H1 (cell line): ENCODE results near the gene CDKN2AIP. TPM values are rescaled to one million over a fixed set of nuclear protein-coding genes. Genes with fewer than 3 reads are reported as not detected.

Experiments used
- CTCF ChIA-PET: fragments of 300-600 bp; sonication (Branson Sonifier 250); formaldehyde crosslinking; loops from one replicate; lab custom pipeline; 2021; ENCODE audit not compliant: partially characterized antibody; lab: Charles Lee
- POLR2A ChIA-PET: fragments of 300-600 bp; sonication (Branson Sonifier 250); formaldehyde crosslinking; loops from one replicate; lab custom pipeline; 2021; ENCODE audit warnings: inconsistent platforms; ENCODE audit not compliant: partially characterized antibody; lab: Charles Lee
- DNase-seq, 2 experiments: peaks; one replicate each; pipeline versions ENCODE4 v3.0.0 to v3.0.0-alpha.2; 2010 to 2022; ENCODE audit warnings: low spot score in 2 of 2, low read depth in 1 of 2, mixed read lengths in 1 of 2
- FAIRE-seq: peaks from 2 replicates; lab custom pipeline; 2011; peaks lifted over from hg19 to GRCh38; lab: Jason Lieb, UNC
- H2AFZ ChIP-seq: 2 replicates; pipeline ENCODE4 v1.8.1; 2012; ENCODE audit warnings: low read length, inconsistent platforms
- H2AK5ac ChIP-seq: 2 replicates; pipeline ENCODE4 v1.6.1; 2013; ENCODE audit warnings: low read depth, low read length
- H2BK120ac ChIP-seq: replicated peaks from 2 replicates; pipeline ENCODE3; 2013; ENCODE audit warnings: low read depth, low read length, inconsistent platforms
- H2BK12ac ChIP-seq: 2 replicates; pipeline ENCODE4 v1.6.1; 2013; ENCODE audit warnings: low read depth, low read length
- H2BK15ac ChIP-seq: 2 replicates; pipeline ENCODE4 v1.6.1; 2013; ENCODE audit warnings: low read length
- H2BK20ac ChIP-seq: 2 replicates; pipeline ENCODE4 v1.6.1; 2013; ENCODE audit warnings: low read length
- H2BK5ac ChIP-seq: 2 replicates; pipeline ENCODE4 v1.6.1; 2013; ENCODE audit warnings: low read depth, low read length
- H3K14ac ChIP-seq: 2 replicates; pipeline ENCODE4 v1.6.1; 2013; ENCODE audit warnings: inconsistent platforms; ENCODE audit not compliant: insufficient read length
- H3K18ac ChIP-seq: 2 replicates; pipeline ENCODE4 v1.6.1; 2013; ENCODE audit warnings: low read length; ENCODE audit errors: extremely low read depth
- H3K23ac ChIP-seq: 2 replicates; pipeline ENCODE4 v1.6.1; 2013; ENCODE audit warnings: inconsistent platforms; ENCODE audit not compliant: insufficient read length
- H3K23me2 ChIP-seq: 2 replicates; pipeline ENCODE4 v1.6.1; 2013; ENCODE audit warnings: low read depth, low read length
- H3K27ac ChIP-seq: 2 replicates; pipeline ENCODE4 v1.6.1; 2011; ENCODE audit warnings: low read depth, low read length, inconsistent platforms
- H3K27me3 ChIP-seq, 4 experiments: replicated peaks in 1 of 4; 1 replicate in 1 of 4; 2 replicates in 3 of 4; pipeline versions ENCODE4 v1.6.1 to v1.8.1; 2011 to 2013; ENCODE audit warnings: low read length in 3 of 4, mild to moderate bottlenecking in 3 of 4, inconsistent platforms in 2 of 4, mixed read lengths in 2 of 4, moderate library complexity in 1 of 4; ENCODE audit not compliant: control insufficient read depth in 3 of 4, insufficient read depth in 3 of 4; ENCODE audit errors: extremely low read depth in 1 of 4
- H3K36me3 ChIP-seq, 4 experiments: 2 replicates each; pipeline versions ENCODE4 v1.6.1 to v1.8.1; 2011 to 2013; ENCODE audit warnings: mild to moderate bottlenecking in 4 of 4, low read length in 3 of 4, moderate library complexity in 2 of 4, control low read depth in 1 of 4, inconsistent platforms in 1 of 4; ENCODE audit not compliant: insufficient read depth in 4 of 4, control insufficient read depth in 2 of 4
- H3K4ac ChIP-seq: replicated peaks from 2 replicates; pipeline ENCODE3; 2013; ENCODE audit warnings: low read length, low read depth, mixed read lengths, inconsistent platforms; ENCODE audit not compliant: insufficient read length
- H3K4me1 ChIP-seq, 4 experiments: replicated peaks in 1 of 4; 1 replicate in 1 of 4; 2 replicates in 3 of 4; pipeline versions ENCODE4 v1.6.1 to v1.8.1; 2011 to 2013; ENCODE audit warnings: low read length in 3 of 4, inconsistent platforms in 2 of 4, mixed read lengths in 1 of 4; ENCODE audit not compliant: insufficient read depth in 4 of 4, control insufficient read depth in 3 of 4
- H3K4me2 ChIP-seq, 2 experiments: 2 replicates each; pipeline versions ENCODE4 v1.6.1 to v1.8.1; 2011 to 2013; ENCODE audit warnings: low read depth in 2 of 2, low read length in 2 of 2, control low read depth in 1 of 2, inconsistent platforms in 1 of 2, mild to moderate bottlenecking in 1 of 2; ENCODE audit not compliant: insufficient read depth in 1 of 2
- H3K4me3 ChIP-seq, 4 experiments: fragments of 200-600, 300-600 bp in 1 of 4; sonication (generic), shearing (Covaris generic), sonication (Bioruptor Twin) in 1 of 4; 2 replicates each; pipeline versions ENCODE4 v1.5.1 to v1.8.1; 2011 to 2016; ENCODE audit warnings: low read length in 4 of 4, low read depth in 3 of 4, control low read depth in 2 of 4, inconsistent platforms in 2 of 4, mild to moderate bottlenecking in 2 of 4, mixed read lengths in 1 of 4, moderate library complexity in 1 of 4; ENCODE audit not compliant: insufficient read depth in 2 of 4; ENCODE audit errors: extremely low read depth in 1 of 4
- H3K56ac ChIP-seq: replicated peaks from 2 replicates; pipeline ENCODE3; 2013; ENCODE audit warnings: low read depth, mild to moderate bottlenecking, mixed read lengths, low read length, inconsistent platforms; ENCODE audit not compliant: insufficient read length
- H3K79me1 ChIP-seq: 2 replicates; pipeline ENCODE4 v1.6.1; 2013; ENCODE audit warnings: low read depth, low read length, control low read depth
- H3K79me2 ChIP-seq, 2 experiments: 2 replicates each; pipeline versions ENCODE4 v1.6.1 to v1.8.1; 2012 to 2013; ENCODE audit warnings: low read length in 2 of 2, mild to moderate bottlenecking in 2 of 2, inconsistent platforms in 1 of 2; ENCODE audit not compliant: insufficient read depth in 2 of 2, control insufficient read depth in 1 of 2
- H3K9ac ChIP-seq, 4 experiments: replicated peaks in 1 of 4; 1 replicate in 1 of 4; 2 replicates in 3 of 4; pipeline versions ENCODE4 v1.6.1 to v1.8.1; 2011 to 2013; ENCODE audit warnings: low read depth in 3 of 4, low read length in 3 of 4, control low read depth in 2 of 4, mild to moderate bottlenecking in 2 of 4, moderate library complexity in 2 of 4, inconsistent platforms in 1 of 4; ENCODE audit errors: extremely low read depth in 1 of 4
- H3K9me3 ChIP-seq, 2 experiments: 2 replicates each; pipeline versions ENCODE4 v1.6.1 to v1.8.1; 2012 to 2013; ENCODE audit warnings: mild to moderate bottlenecking in 2 of 2, moderate library complexity in 2 of 2, control low read depth in 1 of 2, inconsistent platforms in 1 of 2, low read depth in 1 of 2, low read length in 1 of 2, mixed read lengths in 1 of 2; ENCODE audit not compliant: insufficient read depth in 2 of 2
- H4K20me1 ChIP-seq, 2 experiments: replicated peaks in 1 of 2; 2 replicates each; pipeline versions ENCODE3 to v1.8.1; 2011 to 2013; ENCODE audit warnings: inconsistent platforms in 2 of 2, low read length in 2 of 2, mild to moderate bottlenecking in 1 of 2; ENCODE audit not compliant: insufficient read depth in 2 of 2, control insufficient read depth in 1 of 2
- H4K5ac ChIP-seq: 2 replicates; pipeline ENCODE4 v1.6.1; 2013; ENCODE audit warnings: low read length, low read depth, mixed read lengths, inconsistent platforms; ENCODE audit not compliant: insufficient read length
- H4K8ac ChIP-seq: 2 replicates; pipeline ENCODE4 v1.8.0; 2013; ENCODE audit warnings: mild to moderate bottlenecking, moderate library complexity, low read length, inconsistent platforms; ENCODE audit not compliant: insufficient read depth; ENCODE audit errors: extremely low read depth
- H4K91ac ChIP-seq: replicated peaks from 2 replicates; pipeline ENCODE3; 2013; ENCODE audit warnings: low read length, mixed read lengths, inconsistent platforms; ENCODE audit not compliant: insufficient read length
- BACH1 ChIP-seq: IDR thresholded peaks from 2 replicates; pipeline ENCODE4 v1.6.1; 2012; ENCODE audit warnings: low read length, improper control_type of control experiment
- EGR1 ChIP-seq: IDR thresholded peaks from 2 replicates; pipeline ENCODE4 v1.6.1; 2011; ENCODE audit warnings: low read depth, low read length, borderline replicate concordance
- HDAC2 ChIP-seq, 2 experiments: fragments of 300-600 bp in 1 of 2; sonication (generic) in 1 of 2; IDR thresholded peaks; 2 replicates each; pipeline ENCODE4 v1.6.1; 2011 to 2012; ENCODE audit warnings: low read depth in 2 of 2, low read length in 2 of 2, mild to moderate bottlenecking in 2 of 2, moderate library complexity in 2 of 2, borderline replicate concordance in 1 of 2, inconsistent platforms in 1 of 2
- JUN ChIP-seq: IDR thresholded peaks from 2 replicates; pipeline ENCODE4 v1.6.1; 2011; ENCODE audit warnings: low read depth, mild to moderate bottlenecking, improper control_type of control experiment, low read length
- KDM1A ChIP-seq: fragments of 200-600, 300-600 bp; sonication (generic); IDR thresholded peaks from 2 replicates; pipeline ENCODE4 v1.7.1; 2016; ENCODE audit warnings: mild to moderate bottlenecking, low read length, borderline replicate concordance
- SIX5 ChIP-seq: IDR thresholded peaks from 2 replicates; pipeline ENCODE4 v1.6.1; 2011; ENCODE audit warnings: mild to moderate bottlenecking, low read depth, low read length
- SP2 ChIP-seq: IDR thresholded peaks from 2 replicates; pipeline ENCODE4 v1.6.1; 2012; ENCODE audit warnings: mild to moderate bottlenecking, low read length, inconsistent platforms
- SRF ChIP-seq: IDR thresholded peaks from 2 replicates; pipeline ENCODE4 v1.6.1; 2011; ENCODE audit warnings: mild to moderate bottlenecking, low read depth, low read length, moderate library complexity
- TAF1 ChIP-seq: IDR thresholded peaks from 2 replicates; pipeline ENCODE4 v1.6.1; 2011; ENCODE audit warnings: mild to moderate bottlenecking, low read depth, low read length
- TCF12 ChIP-seq: IDR thresholded peaks from 2 replicates; pipeline ENCODE4 v1.6.1; 2011; ENCODE audit warnings: low read depth, mild to moderate bottlenecking, low read length
- WGBS, 2 experiments: shearing (Covaris generic) in 1 of 2; methylation state at CpG; one replicate each; pipeline versions ENCODE4 v1.1.6 to v1.1.7; 2013 to 2015; ENCODE audit warnings: low lambda C conversion rate in 2 of 2, mixed read lengths in 2 of 2, inconsistent platforms in 1 of 2, low coverage in 1 of 2, missing lambda C conversion rate in 1 of 2; ENCODE audit not compliant: insufficient replicate concordance in 2 of 2, insufficient coverage in 1 of 2, insufficient read length in 1 of 2; ENCODE audit errors: extremely low coverage in 1 of 2, missing lambda C conversion rate in 1 of 2; 5-methylcytosine and 5-hydroxymethylcytosine counted together
- polyA plus RNA-seq, 7 experiments: library from polyadenylated mRNA; depleted of rRNA in 3 of 7; stranded (reverse) in 5 of 7; unstranded in 2 of 7; fragments of >200 nt in 5 of 7; fragments of 200-250 nt in 2 of 7; gene quantifications; 1 replicate in 5 of 7; 2 replicates in 1 of 7; 4 replicates in 1 of 7; pipeline versions ENCODE4 v1.2.1 to v1.2.3, GENCODE V29; 2011 to 2013; ENCODE audit warnings: missing spikeins in 2 of 7, mixed read lengths in 2 of 7
- total RNA-seq: library from RNA; stranded (reverse); fragmentation: NEBNext Ultra II Directional; extraction: Animal tissue kit (Norgen Biotek cat#: 25700); gene quantifications from 2 replicates; pipeline ENCODE4 v1.2.1, GENCODE V29; 2021

Gene CDKN2AIP
- total and polyA plus RNA-seq, 2 of the 8 experiments (the other 6 are each of a cell fraction or from before 2014, with no cell fraction given): 6.0 to 14.0 TPM

DNA sequence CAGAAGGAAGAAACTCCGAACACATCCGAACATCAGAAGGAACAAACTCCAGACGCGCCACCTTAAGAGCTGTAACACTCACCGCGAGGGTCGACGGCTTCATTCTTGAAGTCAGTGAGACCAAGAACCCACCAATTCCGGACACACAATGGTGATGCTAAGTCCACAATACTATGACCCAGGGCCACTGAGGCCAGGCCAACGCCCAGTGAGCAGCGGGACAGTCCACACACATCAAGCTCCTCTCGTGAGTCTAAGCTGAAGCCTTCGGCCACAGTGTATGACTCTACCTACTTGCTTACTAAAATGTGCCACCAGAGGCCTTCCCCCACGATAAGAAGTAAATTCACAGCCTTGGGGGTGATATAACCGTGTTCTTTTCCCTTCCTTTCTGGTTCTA lies 10.2 kb upstream of the CDKN2AIP start:
- Histone ChIP-seq H3K56ac (no peak overlapping the region), H3K27ac (no peak overlapping the region), H3K27me3 (no peaks in the 10 kb centered on the region), H3K4ac (no peak overlapping the region), H3K9ac (no peak overlapping the region), H3K4me3 (no peak overlapping the region), H4K20me1 (no peaks in the 10 kb centered on the region), H3K18ac (no peak overlapping the region), H2BK15ac (no peak overlapping the region), H3K9me3 (peaks cover 0 to 3% of the 10 kb centered on the region in 2 experiments; a peak in 2 of 4 replicates), H2BK5ac (no peak overlapping the region), H4K91ac (no peak overlapping the region), H2BK20ac (no peak overlapping the region), H2AK5ac (no peak overlapping the region), H4K8ac (no peak overlapping the region), H3K23me2 (no peaks in the 10 kb centered on the region), H3K4me1 (peaks cover 0 to 10% (median 4%) of the 10 kb centered on the region in 4 experiments; a peak in 6 of 7 replicates), H3K4me2 (no peak overlapping the region), H2BK12ac (no peak overlapping the region), H3K79me2 (no peaks in the 10 kb centered on the region), H2BK120ac (no peak overlapping the region), H3K14ac (no peak overlapping the region), H3K79me1 (no peaks in the 10 kb centered on the region), H4K5ac (no peak overlapping the region), H3K23ac (no peak overlapping the region), H3K36me3 (no peaks in the 10 kb centered on the region), H2AFZ (no peak overlapping the region)
- no peak for DNase-seq
- CTCF ChIA-PET: interaction anchor here (0.9 to 1.4 kb wide), 2 partner anchors 24 to 189 kb away, joined by 3 read pairs; no protein-coding TSS in a partner anchor
- 84% methylated on average over 15 of the region's 15 CpGs; no CpG with 5 or more reads in 1 of the 2 experiments for WGBS, 2 experiments
- FAIRE-seq: no peak
- POLR2A ChIA-PET: interaction anchor here (1.0 to 2.0 kb wide), 2 partner anchors 9 to 70 kb away, joined by 3 to 9 read pairs; no protein-coding TSS in a partner anchor
- TF ChIP-seq SIX5 (no peak), EGR1 (no peak), SRF (no peak), BACH1 (no peak), JUN (no peak), TCF12 (no peak), HDAC2 (IDR thresholded peaks at IDR 0.05; ENCODE audit: borderline replicate concordance in 1 of 2, low read depth in 2 of 2, low read length in 2 of 2) (no peak), KDM1A (no peak), SP2 (no peak), TAF1 (no peak)
